ENCODE results near the gene DCLK1. TPM values are rescaled to one million over a fixed set of nuclear protein-coding genes. Genes with fewer than 3 reads are reported as not detected.

Gene DCLK1
- total and polyA plus RNA-seq, 10 donors, result 2.0 to 22.1 (median 11.7) TPM

GRCh38 chr13:35858665-35859064, 272.5 kb downstream of the DCLK1 start:
- WGBS, 5 donors, result 58 to 86% (median 71%) methylated on average over 1 of the region's 1 CpG
- no peak for DNase-seq
- TF ChIP-seq CTCF (IDR thresholded peaks at IDR 0.05 in 8 of 11, conservative IDR thresholded peaks at IDR 0.05 in 3 of 11), result no peak
- peak in 1 of 3 donors; percentile 37 for TF ChIP-seq POLR2AphosphoS5 (IDR thresholded peaks at IDR 0.05)
- H3K4me1 ChIP-seq, result no peaks in the 10 kb centered on the region
- H3K27ac ChIP-seq, result peak overlapping the region in 5 of 8 donors; percentile 54 to 66 (median 63)
- H3K36me3 ChIP-seq, result no peaks in the 10 kb centered on the region
- peaks cover 0 to 14% (median 0%) of the 10 kb centered on the region in 7 donors for H3K27me3 ChIP-seq (replicated peaks in 1 of 7)
- peaks cover 0 to 4% (median 0%) of the 10 kb centered on the region in 8 donors for H3K9me3 ChIP-seq
- no peak overlapping the region for H3K4me3 ChIP-seq
- intact Hi-C loops (cut with DNase I; ENCODE audit: low total_unique reads), result no loop called here

GRCh38 chr13:35857769-35858168, 273.4 kb downstream of the DCLK1 start:
- Histone ChIP-seq H3K36me3 (no peaks in the 10 kb centered on the region), H3K4me3 (no peak overlapping the region), H3K4me1 (no peaks in the 10 kb centered on the region), H3K27ac (peak overlapping the region in 5 of 8 donors; percentile 54 to 66 (median 63)), H3K27me3 (replicated peaks in 1 of 7) (peaks cover 0 to 14% (median 0%) of the 10 kb centered on the region in 7 donors), H3K9me3 (peaks cover 0 to 4% (median 0%) of the 10 kb centered on the region in 8 donors)
- intact Hi-C loops (cut with DNase I; ENCODE audit: low total_unique reads), result no loop called here
- WGBS, 5 donors, result 46 to 65% (median 55%) methylated on average over 4 of the region's 4 CpGs
- TF ChIP-seq POLR2AphosphoS5 (IDR thresholded peaks at IDR 0.05), result peak in 1 of 3 donors; percentile 12
- no peak for TF ChIP-seq CTCF (IDR thresholded peaks at IDR 0.05 in 8 of 11, conservative IDR thresholded peaks at IDR 0.05 in 3 of 11)
- DNase-seq, result no peak

- peaks cover 0 to 14% (median 0%) of the 10 kb centered on the region in 7 donors for H3K27me3 ChIP-seq (replicated peaks in 1 of 7)
- intact Hi-C loops (cut with DNase I; ENCODE audit: low total_unique reads), result no loop called here
- H3K4me3 ChIP-seq, result no peak overlapping the region
- no peaks in the 10 kb centered on the region for H3K36me3 ChIP-seq
- no peaks in the 10 kb centered on the region for H3K9me3 ChIP-seq
- no peak for DNase-seq
- peak overlapping the region in 5 of 8 donors; percentile 18 to 66 (median 63) for H3K27ac ChIP-seq
- H3K4me1 ChIP-seq, result no peaks in the 10 kb centered on the region
- TF ChIP-seq POLR2A (IDR thresholded peaks at IDR 0.05) (no peak), CTCF (IDR thresholded peaks at IDR 0.05 in 8 of 11, conservative IDR thresholded peaks at IDR 0.05 in 3 of 11) (no peak), POLR2AphosphoS5 (IDR thresholded peaks at IDR 0.05) (no peak)
- whole genome bisulfite sequencing, 5 donors, result 33 to 57% (median 36%) methylated on average over 1 of the region's 1 CpG
These were observed 274.3 kb downstream of the DCLK1 start for GRCh38 chr13:35856721-35857364.

GRCh38 chr13:35856084-35856483, 275.1 kb downstream of the DCLK1 start:
- 51 to 62% (median 55%) methylated on average over 4 of the region's 4 CpGs for WGBS, 5 donors
- no peaks in the 10 kb centered on the region for H3K4me1 ChIP-seq
- peaks cover 0 to 14% (median 0%) of the 10 kb centered on the region in 7 donors for H3K27me3 ChIP-seq (replicated peaks in 1 of 7)
- no peaks in the 10 kb centered on the region for H3K9me3 ChIP-seq
- no peak overlapping the region for H3K4me3 ChIP-seq
- H3K27ac ChIP-seq, result peak overlapping the region in 1 of 8 donors; percentile 66
- intact Hi-C loops (cut with DNase I; ENCODE audit: low total_unique reads), result no loop called here
- DNase-seq, result no peak
- TF ChIP-seq POLR2AphosphoS5 (IDR thresholded peaks at IDR 0.05), result no peak
- TF ChIP-seq CTCF (IDR thresholded peaks at IDR 0.05 in 8 of 11, conservative IDR thresholded peaks at IDR 0.05 in 3 of 11), result no peak
- no peak for TF ChIP-seq POLR2A (IDR thresholded peaks at IDR 0.05)
- no peaks in the 10 kb centered on the region for H3K36me3 ChIP-seq

All from spleen (tissue), 11 donors.